MM.1S (cell line): ENCODE results near the gene S100A16.
"Not testable (repeated sequence)": the region's sequence is repeated elsewhere in the genome, so short reads cannot be mapped to it uniquely, and the experiment has no call there.

Experiments used
- DNase-seq: peaks from one replicate; pipeline ENCODE4 v3.0.0-alpha.2; 2015
- H2AFZ ChIP-seq: fragments of 300-600 bp; sonication (generic); 2 replicates; pipeline ENCODE4 v1.6.0; 2016; ENCODE audit warnings: antibody characterized with exemption, low read length
- H3F3A ChIP-seq: fragments of 300-600 bp; sonication (generic); 2 replicates; pipeline ENCODE4 v1.6.1; 2016; ENCODE audit warnings: mild to moderate bottlenecking, antibody characterized with exemption, low read length, moderate library complexity, mixed read lengths; ENCODE audit not compliant: insufficient read depth
- H3K27ac ChIP-seq: fragments of 300-600 bp; sonication (generic); 2 replicates; pipeline ENCODE4 v1.5.1; 2016; ENCODE audit warnings: mild to moderate bottlenecking, low read length
- H3K27me3 ChIP-seq: fragments of 300-600 bp; sonication (generic); replicated peaks from 2 replicates; pipeline ENCODE4 v1.6.0; 2016; ENCODE audit warnings: low read length; ENCODE audit not compliant: insufficient read depth
- H3K36me3 ChIP-seq: fragments of 300-600 bp; sonication (generic); replicated peaks from 2 replicates; pipeline ENCODE4 v1.6.1; 2016; ENCODE audit warnings: mild to moderate bottlenecking, low read length, mixed read lengths; ENCODE audit not compliant: insufficient read depth
- H3K4me1 ChIP-seq: fragments of 300-600 bp; sonication (generic); 2 replicates; pipeline ENCODE4 v1.6.1; 2016; ENCODE audit warnings: low read length, mixed read lengths
- H3K4me2 ChIP-seq: fragments of 300-600 bp; sonication (generic); 2 replicates; pipeline ENCODE4 v1.6.0; 2016; ENCODE audit warnings: low read depth, low read length
- H3K4me3 ChIP-seq: fragments of 300-600 bp; sonication (generic); 2 replicates; pipeline ENCODE4 v1.5.1; 2016; ENCODE audit warnings: low read length, mixed read lengths
- H3K79me2 ChIP-seq: fragments of 300-600 bp; sonication (generic); 2 replicates; pipeline ENCODE4 v1.6.1; 2016; ENCODE audit warnings: mixed run types, low read length, mixed read lengths
- H3K9ac ChIP-seq: fragments of 300-600 bp; sonication (generic); 2 replicates; pipeline ENCODE4 v1.6.1; 2016; ENCODE audit warnings: low read length, mixed read lengths
- H3K9me2 ChIP-seq: fragments of 300-600 bp; sonication (generic); replicated peaks from 2 replicates; pipeline ENCODE4 v1.6.1; 2016; ENCODE audit warnings: mild to moderate bottlenecking, low read length, mixed read lengths; ENCODE audit not compliant: insufficient read depth
- H3K9me3 ChIP-seq: fragments of 300-600 bp; sonication (generic); replicated peaks from 2 replicates; pipeline ENCODE4 v1.6.1; 2016; ENCODE audit warnings: mild to moderate bottlenecking, low read length, mixed read lengths; ENCODE audit not compliant: insufficient read depth
- H4K20me1 ChIP-seq: fragments of 300-600 bp; sonication (generic); 2 replicates; pipeline ENCODE4 v1.6.1; 2016; ENCODE audit warnings: mild to moderate bottlenecking, low read length, moderate library complexity, mixed read lengths; ENCODE audit not compliant: insufficient read depth
- EZH2 ChIP-seq: fragments of 300-600 bp; sonication (generic); optimal IDR thresholded peaks from 2 replicates; pipeline ENCODE3; 2017; ENCODE audit warnings: low read depth, mild to moderate bottlenecking, antibody characterized with exemption, low read length, mixed read lengths
- EZH2phosphoT487 ChIP-seq: fragments of 300-600 bp; sonication (generic); IDR thresholded peaks from 2 replicates; pipeline ENCODE4 v1.6.1; 2018; ENCODE audit warnings: antibody characterized with exemption, low read length
- TF ChIP-seq, protein P1 (sequence below): fragments of 300-600 bp; sonication (generic); IDR thresholded peaks from 2 replicates; pipeline ENCODE4 v1.5.1; 2016; ENCODE audit warnings: antibody characterized with exemption, low read length, mixed read lengths

Gene S100A16

DNA sequence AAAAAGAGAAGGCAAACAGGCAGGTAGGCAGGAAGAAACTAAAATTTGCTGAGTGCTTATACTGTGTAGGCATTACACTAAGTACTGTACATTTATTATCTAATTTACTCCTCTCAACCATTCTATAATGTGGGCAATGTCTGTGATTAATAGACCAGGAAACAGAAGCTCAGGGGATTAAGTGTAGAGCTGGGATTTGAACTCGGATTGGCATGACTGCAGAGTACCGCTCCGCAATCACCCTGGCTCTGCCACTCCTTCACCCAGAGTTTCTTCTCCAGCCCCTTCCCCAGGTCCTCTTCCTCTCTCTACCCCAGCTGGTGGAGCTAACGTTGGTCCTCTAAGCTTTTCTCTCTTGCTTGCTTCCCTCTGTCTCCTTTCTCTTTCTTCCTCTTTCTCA, 35.8 kb downstream of the S100A16 start:
- Histone ChIP-seq H3K9ac (no peak overlapping the region), H3K4me1 (no peaks in the 10 kb centered on the region), H3K4me2 (no peak overlapping the region), H3F3A (no peaks in the 10 kb centered on the region), H3K36me3 (no peaks in the 10 kb centered on the region), H3K27ac (no peak overlapping the region), H2AFZ (no peak overlapping the region), H3K4me3 (no peak overlapping the region), H3K79me2 (no peaks in the 10 kb centered on the region), H3K27me3 (peaks cover 11% of the 10 kb centered on the region), H4K20me1 (no peaks in the 10 kb centered on the region), H3K9me3 (no peaks in the 10 kb centered on the region), H3K9me2 (no peaks in the 10 kb centered on the region)
- TF ChIP-seq EZH2phosphoT487 (no peak), EZH2 (no peak)
- TF ChIP-seq, protein P1, sequence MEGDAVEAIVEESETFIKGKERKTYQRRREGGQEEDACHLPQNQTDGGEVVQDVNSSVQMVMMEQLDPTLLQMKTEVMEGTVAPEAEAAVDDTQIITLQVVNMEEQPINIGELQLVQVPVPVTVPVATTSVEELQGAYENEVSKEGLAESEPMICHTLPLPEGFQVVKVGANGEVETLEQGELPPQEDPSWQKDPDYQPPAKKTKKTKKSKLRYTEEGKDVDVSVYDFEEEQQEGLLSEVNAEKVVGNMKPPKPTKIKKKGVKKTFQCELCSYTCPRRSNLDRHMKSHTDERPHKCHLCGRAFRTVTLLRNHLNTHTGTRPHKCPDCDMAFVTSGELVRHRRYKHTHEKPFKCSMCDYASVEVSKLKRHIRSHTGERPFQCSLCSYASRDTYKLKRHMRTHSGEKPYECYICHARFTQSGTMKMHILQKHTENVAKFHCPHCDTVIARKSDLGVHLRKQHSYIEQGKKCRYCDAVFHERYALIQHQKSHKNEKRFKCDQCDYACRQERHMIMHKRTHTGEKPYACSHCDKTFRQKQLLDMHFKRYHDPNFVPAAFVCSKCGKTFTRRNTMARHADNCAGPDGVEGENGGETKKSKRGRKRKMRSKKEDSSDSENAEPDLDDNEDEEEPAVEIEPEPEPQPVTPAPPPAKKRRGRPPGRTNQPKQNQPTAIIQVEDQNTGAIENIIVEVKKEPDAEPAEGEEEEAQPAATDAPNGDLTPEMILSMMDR: no peak
- DNase-seq: no peak

DNA sequence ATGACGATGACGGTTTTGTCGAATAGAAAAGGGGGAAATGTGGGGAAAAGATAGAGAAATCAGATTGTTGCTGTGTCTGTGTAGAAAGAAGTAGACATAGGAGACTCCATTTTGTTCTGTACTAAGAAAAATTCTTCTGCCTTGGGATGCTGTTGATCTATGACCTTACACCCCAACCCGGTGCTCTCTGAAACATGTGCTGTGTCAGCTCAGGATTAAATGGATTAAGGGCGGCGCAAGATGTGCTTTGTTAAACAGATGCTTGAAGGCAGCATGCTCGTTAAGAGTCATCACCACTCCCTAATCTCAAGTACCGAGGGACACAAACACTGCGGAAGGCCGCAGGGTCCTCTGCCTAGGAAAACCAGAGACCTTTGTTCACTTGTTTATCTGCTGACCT, 37.4 kb downstream of the S100A16 start:
- not testable (repeated sequence) for H3K9ac ChIP-seq, H3F3A ChIP-seq, DNase-seq, H4K20me1 ChIP-seq, H3K36me3 ChIP-seq, H3K27ac ChIP-seq, H3K9me2 ChIP-seq, H3K9me3 ChIP-seq, H3K79me2 ChIP-seq, H3K4me2 ChIP-seq, H3K4me1 ChIP-seq, H2AFZ ChIP-seq, H3K4me3 ChIP-seq
- H3K27me3 ChIP-seq: peaks cover 11% of the 10 kb centered on the region

DNA sequence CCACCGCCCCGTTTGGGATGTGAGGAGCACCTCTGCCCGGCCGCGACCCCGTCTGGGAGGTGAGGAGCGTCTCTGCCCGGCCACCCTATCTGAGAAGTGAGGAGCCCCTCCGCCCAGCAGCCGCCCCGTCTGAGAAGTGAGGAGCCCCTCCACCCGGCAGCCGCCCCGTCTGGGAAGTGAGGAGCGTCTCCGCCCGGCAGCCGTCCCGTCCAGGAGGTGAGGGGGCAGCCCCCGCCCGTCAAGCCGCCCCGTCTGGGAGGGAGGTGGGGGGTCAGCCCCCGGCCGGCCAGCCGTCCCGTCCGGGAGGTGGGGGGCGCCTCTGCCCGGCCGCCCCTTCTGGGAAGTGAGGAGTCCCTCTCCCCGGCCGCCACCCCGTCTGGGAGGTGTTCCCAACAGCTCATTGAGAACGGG, 37.9 kb downstream of the S100A16 start:
- not testable (repeated sequence) for H3F3A ChIP-seq, H3K9ac ChIP-seq, DNase-seq, H3K36me3 ChIP-seq, H4K20me1 ChIP-seq, H3K4me2 ChIP-seq, H3K79me2 ChIP-seq, H3K9me2 ChIP-seq, H2AFZ ChIP-seq, H3K4me3 ChIP-seq, H3K9me3 ChIP-seq, H3K4me1 ChIP-seq, H3K27ac ChIP-seq
- H3K27me3 ChIP-seq: peaks cover 11% of the 10 kb centered on the region

DNA sequence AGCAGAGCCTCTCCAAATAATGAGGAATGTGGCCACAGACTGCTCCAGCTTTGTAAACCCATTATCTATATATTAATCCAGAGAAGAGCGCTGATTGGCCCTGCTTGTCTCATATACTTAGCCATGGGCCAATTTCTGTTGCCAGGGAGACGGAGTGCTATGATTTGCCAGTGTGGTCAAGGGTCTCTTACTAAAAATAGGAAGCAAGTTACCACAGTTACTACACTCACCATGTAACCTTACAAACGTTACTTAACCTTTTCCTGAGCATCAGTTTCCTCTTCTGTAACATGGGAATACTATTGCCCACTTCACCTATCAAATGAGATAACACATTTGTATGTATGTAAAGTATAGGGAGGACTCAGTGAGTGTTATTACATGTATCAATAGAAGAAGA, 39.6 kb downstream of the S100A16 start:
- Histone ChIP-seq H2AFZ (no peak overlapping the region), H3K9me2 (no peaks in the 10 kb centered on the region), H4K20me1 (no peaks in the 10 kb centered on the region), H3K27ac (no peak overlapping the region), H3F3A (no peaks in the 10 kb centered on the region), H3K9me3 (no peaks in the 10 kb centered on the region), H3K4me2 (no peak overlapping the region), H3K79me2 (no peaks in the 10 kb centered on the region), H3K27me3 (peaks cover 8% of the 10 kb centered on the region), H3K4me1 (0 out of 2 replicates have a peak, but pooled peaks cover 1% of the 10 kb centered on the region), H3K36me3 (no peaks in the 10 kb centered on the region), H3K9ac (no peak overlapping the region), H3K4me3 (no peak overlapping the region)
- TF ChIP-seq, protein P1: no peak
- TF ChIP-seq EZH2phosphoT487 (no peak), EZH2 (no peak)
- no peak for DNase-seq
